B cell (primary cell): Measurements from ENCODE around the gene ULBP1. TPM values are rescaled to one million over a fixed set of nuclear protein-coding genes. Genes with fewer than 3 reads are reported as not detected.

Experiments
- ATAC-seq: fragments of 200-7000 bp; cut with Tn5 transposase; one replicate; pipeline ENCODE4 v1.10.0; 2021; ENCODE audit warnings: low read depth, mild to moderate bottlenecking, moderate number of reproducible peaks, moderate library complexity
- CTCF ChIA-PET: fragments of 350-600 bp; sonication (Branson Sonifier 250); formaldehyde crosslinking; loops from one replicate; lab custom pipeline; 2021; ENCODE audit warnings: antibody characterized with exemption, inconsistent platforms; lab: Charles Lee
- POLR2A ChIA-PET: fragments of 350-600 bp; sonication (Branson Sonifier 250); formaldehyde crosslinking; loops from one replicate; lab custom pipeline; 2021; ENCODE audit warnings: antibody characterized with exemption; lab: Charles Lee
- DNase-seq: peaks from one replicate; pipeline ENCODE4 v3.0.0; 2013
- H2AFZ ChIP-seq: 2 replicates; pipeline ENCODE4 v1.6.1; 2012; ENCODE audit warnings: mild to moderate bottlenecking, low read depth, low read length; ENCODE audit not compliant: insufficient read depth, poor library complexity, severe bottlenecking
- H3K27ac ChIP-seq, 2 donors: 1 replicate in 1 of 2; 2 replicates in 1 of 2; pipeline ENCODE4 v1.5.1; 2012 to 2013; ENCODE audit warnings: low read length in 2 of 2, mild to moderate bottlenecking in 2 of 2, moderate library complexity in 1 of 2
- H3K27me3 ChIP-seq, 4 experiments: fragments of 200-600 bp in 1 of 4; sonication (generic) in 1 of 4; replicated peaks in 1 of 4; 1 replicate in 2 of 4; 2 replicates in 2 of 4; pipeline versions ENCODE4 v1.6.1 to v1.7.0; 2013 to 2016; ENCODE audit warnings: low read length in 3 of 4, mild to moderate bottlenecking in 2 of 4, mixed read lengths in 1 of 4, moderate library complexity in 1 of 4; ENCODE audit not compliant: insufficient read depth in 4 of 4, control insufficient read depth in 3 of 4; ENCODE audit errors: control extremely low read depth in 1 of 4
- H3K36me3 ChIP-seq, 2 experiments: replicated peaks in 1 of 2; 1 replicate in 1 of 2; 2 replicates in 1 of 2; pipeline versions ENCODE4 v1.6.1 to v1.7.1; 2013; ENCODE audit warnings: low read length in 1 of 2; ENCODE audit not compliant: insufficient read depth in 2 of 2, control insufficient read depth in 1 of 2; ENCODE audit errors: control extremely low read depth in 1 of 2, extremely low read depth in 1 of 2
- H3K4me1 ChIP-seq, 2 donors: fragments of 200-600 bp in 1 of 2; sonication (generic) in 1 of 2; 1 replicate in 1 of 2; 2 replicates in 1 of 2; pipeline versions ENCODE4 v1.5.1 to v1.6.1; 2013 to 2017; ENCODE audit warnings: low read length in 2 of 2; ENCODE audit not compliant: control insufficient read depth in 2 of 2, insufficient read depth in 2 of 2
- H3K4me2 ChIP-seq: replicated peaks from 2 replicates; pipeline ENCODE3; 2012; ENCODE audit warnings: mild to moderate bottlenecking, low read depth, low read length; ENCODE audit not compliant: poor library complexity, severe bottlenecking
- H3K4me3 ChIP-seq, 5 experiments: fragments of 200-600 bp in 1 of 5; sonication (generic) in 1 of 5; 1 replicate in 3 of 5; 2 replicates in 2 of 5; pipeline versions ENCODE4 v1.5.1 to v1.7.0; 2011 to 2016; ENCODE audit warnings: low read length in 4 of 5, mild to moderate bottlenecking in 4 of 5, low read depth in 2 of 5, control low read depth in 1 of 5, moderate library complexity in 1 of 5; ENCODE audit not compliant: insufficient read depth in 1 of 5; ENCODE audit errors: control extremely low read depth in 1 of 5, extremely low read depth in 1 of 5
- H3K79me2 ChIP-seq: fragments of 200-600 bp; sonication (generic); one replicate; pipeline ENCODE4 v1.6.0; 2016; ENCODE audit warnings: low read length; ENCODE audit not compliant: control insufficient read depth, insufficient read depth
- H3K9ac ChIP-seq: fragments of 200-600 bp; sonication (generic); 2 replicates; pipeline ENCODE4 v1.6.1; 2017; ENCODE audit warnings: mild to moderate bottlenecking, low read length, moderate library complexity
- H3K9me3 ChIP-seq, 3 donors: one replicate each; pipeline versions ENCODE4 v1.6.1 to v1.7.1; 2013; ENCODE audit warnings: low read length in 2 of 3; ENCODE audit not compliant: control insufficient read depth in 2 of 3, insufficient read depth in 1 of 3; ENCODE audit errors: control extremely low read depth in 1 of 3
- H4K20me1 ChIP-seq: 2 replicates; pipeline ENCODE4 v1.6.0; 2012; ENCODE audit warnings: mild to moderate bottlenecking, low read length; ENCODE audit not compliant: insufficient read depth, control insufficient read depth, poor library complexity, severe bottlenecking
- H3K27ac Mint-ChIP-seq: one replicate; pipeline ENCODE4 v1.8.0; 2021; ENCODE audit warnings: mixed read lengths
- H3K27me3 Mint-ChIP-seq: one replicate; pipeline ENCODE4 v1.8.0; 2021; ENCODE audit warnings: mixed read lengths
- H3K4me1 Mint-ChIP-seq: one replicate; pipeline ENCODE4 v1.8.0; 2021; ENCODE audit warnings: mixed read lengths
- H3K4me3 Mint-ChIP-seq: one replicate; pipeline ENCODE4 v1.8.0; 2021; ENCODE audit warnings: mixed read lengths
- H3K9me3 Mint-ChIP-seq: one replicate; pipeline ENCODE4 v1.8.0; 2022; ENCODE audit warnings: mixed read lengths; ENCODE audit not compliant: insufficient read depth
- CTCF ChIP-seq: fragments of 200-600 bp; IDR thresholded peaks from one replicate; pipeline ENCODE4 v1.8.0; 2022; ENCODE audit warnings: antibody characterized with exemption, mild to moderate bottlenecking
- EZH2 ChIP-seq: IDR thresholded peaks from 2 replicates; pipeline ENCODE4 v1.6.1; 2012; ENCODE audit warnings: borderline replicate concordance, low read depth, mild to moderate bottlenecking, moderate library complexity, low read length; ENCODE audit not compliant: insufficient read depth, poor library complexity, severe bottlenecking
- WGBS: methylation state at CpG from one replicate; pipeline ENCODE4 v1.1.5; 2013; ENCODE audit warnings: missing lambda C conversion rate; ENCODE audit not compliant: insufficient coverage; 5-methylcytosine and 5-hydroxymethylcytosine counted together
- intact Hi-C: fragments of 100-400 bp; cut with micrococcal nuclease; formaldehyde crosslinking; loops from one replicate; pipeline ENCODE4 v1.10.0; 2022
- polyA plus RNA-seq: library from polyadenylated mRNA; depleted of rRNA; stranded (reverse); fragments of >200 nt; gene quantifications from 2 replicates; pipeline ENCODE4 v1.2.3, GENCODE V29; 2012
- total RNA-seq, 2 donors: library from RNA; stranded (reverse); fragments of 120-200 nt in 1 of 2; gene quantifications; 1 replicate in 1 of 2; 2 replicates in 1 of 2; pipeline versions ENCODE4 v1.2.3 to v1.2.4, GENCODE V29; 2013 to 2022

The ULBP1 gene
- total and polyA plus RNA-seq, 2 donors (not counting 1 experiment from before 2014, with no cell fraction given) = 0.04 to 0.12 TPM

DNA sequence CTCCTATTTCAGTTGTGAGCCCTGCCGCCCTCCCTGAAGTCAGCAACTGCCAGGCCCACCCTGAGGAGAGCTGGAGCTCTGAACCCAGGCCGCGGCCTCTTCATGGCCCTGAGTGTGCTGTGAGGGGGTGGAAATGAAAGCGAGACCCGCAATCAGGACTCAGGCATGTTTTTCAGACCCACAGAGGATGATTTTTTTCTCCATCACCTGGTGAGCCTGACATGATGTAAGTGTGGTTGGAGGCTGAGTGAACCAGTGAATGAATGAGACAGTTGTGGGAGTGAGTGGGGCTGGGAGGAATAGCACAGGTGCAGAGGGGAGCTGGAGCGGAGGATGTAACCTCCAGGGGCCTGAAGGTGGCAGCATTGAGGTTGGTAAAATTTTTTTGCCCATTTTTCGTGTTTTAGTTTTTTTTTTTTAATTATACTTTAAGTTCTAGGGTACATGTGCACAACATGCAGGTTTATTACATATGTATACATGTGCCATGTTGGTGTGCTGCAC, 43.3 kb downstream of the ULBP1 start:
- peaks cover 26% of the 10 kb centered on the region for H3K27me3 Mint-ChIP-seq
- Histone ChIP-seq H3K9me3 (peaks cover 0 to 10% (median 3%) of the 10 kb centered on the region in 3 donors), H3K79me2 (no peaks in the 10 kb centered on the region), H3K27ac (no peak overlapping the region), H3K9ac (no peak overlapping the region), H3K36me3 (no peaks in the 10 kb centered on the region), H3K4me3 (no peak overlapping the region), H3K27me3 (peaks cover 0 to 38% (median 16%) of the 10 kb centered on the region in 4 experiments), H4K20me1 (no peaks in the 10 kb centered on the region), H3K4me2 (no peak overlapping the region), H3K4me1 (peaks cover 16 to 24% of the 10 kb centered on the region in 2 donors), H2AFZ (no peak overlapping the region)
- ATAC-seq = no peak
- peak overlapping the region; percentile 96 for H3K4me3 Mint-ChIP-seq
- H3K4me1 Mint-ChIP-seq = peaks cover 22% of the 10 kb centered on the region
- 71% methylated on average over 2 of the region's 7 CpGs for WGBS
- peaks cover 3% of the 10 kb centered on the region for H3K9me3 Mint-ChIP-seq
- ChIA-PET POLR2A (interaction anchor here (0.7 kb wide), 1 partner anchor 35 kb away, joined by 3 read pairs; no protein-coding TSS in a partner anchor), CTCF (interaction anchor here (0.7 to 2.1 kb wide), 10 partner anchors 10 to 388 kb away, joined by 3 to 7 read pairs (median 3); no protein-coding TSS in a partner anchor)
- H3K27ac Mint-ChIP-seq = no peak overlapping the region
- TF ChIP-seq CTCF (peak; percentile 60), EZH2 (no peak)
- DNase-seq = peak; percentile 67
- intact Hi-C loops = loop anchor here (10.0 kb wide), 2 partner anchors 442 to 1388 kb away; partner anchors contain the start of genes GINM1 and ZBTB2

DNA sequence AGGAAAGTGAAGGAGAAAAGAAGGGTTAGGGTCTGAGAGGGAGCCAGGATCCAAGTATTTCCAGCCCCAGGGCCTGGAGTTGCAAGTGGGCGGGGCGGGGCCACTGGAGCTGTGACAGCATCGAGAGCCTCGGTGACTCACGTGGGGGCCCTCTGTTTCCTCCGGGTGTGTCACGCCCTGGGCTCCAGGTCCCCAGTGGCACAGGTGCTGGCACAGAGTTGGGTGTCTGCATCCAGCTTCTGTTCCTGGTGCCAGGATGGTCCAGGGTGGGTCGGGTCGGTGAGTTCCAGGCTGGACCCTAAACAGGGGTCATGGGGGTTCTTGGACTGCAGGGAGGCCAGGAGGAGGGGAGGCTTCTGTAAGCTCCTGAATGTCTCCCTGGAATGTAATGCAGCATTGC, 44.8 kb downstream of the ULBP1 start:
- H3K4me1 ChIP-seq = peaks cover 16 to 24% of the 10 kb centered on the region in 2 donors
- H4K20me1 ChIP-seq = no peaks in the 10 kb centered on the region
- no peak overlapping the region for H2AFZ ChIP-seq
- no peak overlapping the region for H3K4me2 ChIP-seq
- H3K27ac ChIP-seq = no peak overlapping the region
- H3K4me3 Mint-ChIP-seq = no peak overlapping the region
- peaks cover 0 to 48% (median 24%) of the 10 kb centered on the region in 4 experiments for H3K27me3 ChIP-seq
- intact Hi-C loops = loop anchor here (10.0 kb wide), 2 partner anchors 444 to 1386 kb away; partner anchors contain the start of genes GINM1 and ZBTB2
- ChIA-PET POLR2A (no interaction called here), CTCF (interaction anchor here (1.1 to 2.9 kb wide), 3 partner anchors 8 to 73 kb away, joined by 3 to 12 read pairs (median 7); no protein-coding TSS in a partner anchor)
- WGBS = 46% methylated on average over 9 of the region's 9 CpGs
- DNase-seq (no peak), ATAC-seq (no peak)
- H3K27ac Mint-ChIP-seq = no peak overlapping the region
- no peak overlapping the region for H3K4me3 ChIP-seq
- peaks cover 22% of the 10 kb centered on the region for H3K4me1 Mint-ChIP-seq
- H3K9ac ChIP-seq = no peak overlapping the region
- H3K9me3 ChIP-seq = peaks cover 0 to 8% (median 0%) of the 10 kb centered on the region in 3 donors
- peaks cover 36% of the 10 kb centered on the region for H3K27me3 Mint-ChIP-seq
- H3K9me3 Mint-ChIP-seq = no peaks in the 10 kb centered on the region
- TF ChIP-seq EZH2 (no peak), CTCF (no peak)
- H3K36me3 ChIP-seq = no peaks in the 10 kb centered on the region
- H3K79me2 ChIP-seq = no peaks in the 10 kb centered on the region
